GM21367 (cell line): ENCODE measurements around the gene CCNI.
"Not testable (repeated sequence)": the region's sequence is repeated elsewhere in the genome, so short reads cannot be mapped to it uniquely, and the experiment has no call there.

Experiments
- ATAC-seq: cut with Tn5 transposase; IDR thresholded peaks from one replicate; pipeline ENCODE4 v1.9.1; 2021; ENCODE audit not compliant: unreplicated experiment

The CCNI gene

GRCh38 chr4:77075869-77076799 is at the start of gene CCNI:
Gene CCNI, minus strand, starts transcription at chr4:77075989. Its CDS starts 9,627 bp downstream, at chr4:77066362.
- ATAC-seq = peak; percentile 54

GRCh38 chr4:77124576-77124975 is 48.8 kb upstream of the CCNI start:
- ATAC-seq = no peak

GRCh38 chr4:77123411-77123810 is 47.6 kb upstream of the CCNI start:
- ATAC-seq = no peak

GRCh38 chr4:77122656-77123055 is 46.9 kb upstream of the CCNI start:
- no peak for ATAC-seq

- ATAC-seq = no peak
Observed at GRCh38 chr4:77121736-77122240, 46.0 kb upstream of the CCNI start.

GRCh38 chr4:77120886-77121508 is 45.2 kb upstream of the CCNI start:
- peak; percentile 55 for ATAC-seq

- ATAC-seq = no peak
Observed at GRCh38 chr4:77117721-77118120, 41.9 kb upstream of the CCNI start.

- no peak for ATAC-seq
Observed at GRCh38 chr4:77113069-77113468, 37.3 kb upstream of the CCNI start.

- no peak for ATAC-seq
Observed at GRCh38 chr4:77110730-77111129, 34.9 kb upstream of the CCNI start.

GRCh38 chr4:77104791-77105540 is 29.2 kb upstream of the CCNI start:
- no peak for ATAC-seq

- ATAC-seq = no peak
Observed at GRCh38 chr4:77104388-77104787, 28.6 kb upstream of the CCNI start.

- no peak for ATAC-seq
Observed at GRCh38 chr4:77100234-77100633, 24.4 kb upstream of the CCNI start.

GRCh38 chr4:77097611-77098010 is 21.8 kb upstream of the CCNI start:
- no peak for ATAC-seq

- ATAC-seq = peak; percentile 99
Observed at GRCh38 chr4:77095101-77095821, 19.5 kb upstream of the CCNI start.

GRCh38 chr4:77094496-77094895 is 18.7 kb upstream of the CCNI start:
- no peak for ATAC-seq

- no peak for ATAC-seq
Observed at GRCh38 chr4:77093401-77093800, 17.6 kb upstream of the CCNI start.

GRCh38 chr4:77092975-77093374 is 17.2 kb upstream of the CCNI start:
- no peak for ATAC-seq

- ATAC-seq = no peak
Observed at GRCh38 chr4:77089866-77090265, 14.1 kb upstream of the CCNI start.

GRCh38 chr4:77087027-77087426 is 11.2 kb upstream of the CCNI start:
- not testable (repeated sequence) for ATAC-seq

- no peak for ATAC-seq
Observed at GRCh38 chr4:77084019-77084639, 8.3 kb upstream of the CCNI start.
